HS-27A (cell line): ENCODE measurements around the gene LMAN2L.
"Not testable (repeated sequence)": the region's sequence is repeated elsewhere in the genome, so short reads cannot be mapped to it uniquely, and the experiment has no call there.

Experiments used
- DNase-seq: peaks from one replicate; pipeline ENCODE4 v3.0.0-alpha.2; 2012; ENCODE audit warnings: low read depth, missing footprints

Gene LMAN2L

DNA sequence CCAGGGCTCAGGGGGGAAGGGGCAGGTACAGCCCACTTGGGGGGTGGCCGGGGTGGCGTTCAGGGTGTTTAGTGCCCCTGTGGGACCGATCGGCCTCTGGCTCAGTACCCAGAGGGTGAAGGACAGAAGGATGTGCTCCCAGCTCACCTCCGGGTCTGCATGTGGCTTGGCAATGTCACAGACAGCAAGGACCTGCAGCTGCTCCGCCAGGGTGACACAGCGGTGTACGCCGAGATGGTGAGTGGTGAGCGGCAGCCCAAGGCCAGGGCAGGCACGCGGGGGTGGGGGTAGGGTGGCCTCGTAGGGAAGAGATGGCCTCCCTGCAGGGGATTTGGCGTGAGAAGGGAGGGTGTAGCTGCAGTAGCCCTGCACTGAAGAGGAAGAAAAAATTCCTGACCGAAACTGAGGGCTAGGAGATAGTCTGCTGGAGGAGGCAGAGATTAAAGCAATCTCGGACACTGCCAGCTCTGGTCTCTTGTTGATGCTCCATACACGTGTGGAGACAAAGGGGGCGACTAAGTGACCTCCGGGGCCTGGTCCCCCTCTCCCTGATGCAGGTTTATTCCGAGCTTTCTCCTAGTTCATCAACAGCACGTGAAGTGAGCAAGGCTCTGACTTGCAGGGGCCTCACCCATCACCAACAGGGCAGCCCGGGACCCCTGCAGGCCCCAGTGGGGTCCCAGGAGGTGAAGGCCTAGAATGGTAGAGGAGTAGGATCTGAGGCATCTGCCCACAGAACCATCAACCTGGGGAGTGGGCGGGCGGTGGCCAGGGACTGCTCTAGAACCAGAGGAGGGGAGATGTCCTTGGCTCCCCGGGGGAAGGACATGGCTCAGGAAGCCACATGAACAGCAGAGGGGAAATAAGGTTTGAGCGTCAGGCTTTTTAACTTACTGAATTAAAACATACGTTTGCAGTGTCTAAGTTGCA, 51.9 kb downstream of the LMAN2L start:
- DNase-seq, result no peak

DNA sequence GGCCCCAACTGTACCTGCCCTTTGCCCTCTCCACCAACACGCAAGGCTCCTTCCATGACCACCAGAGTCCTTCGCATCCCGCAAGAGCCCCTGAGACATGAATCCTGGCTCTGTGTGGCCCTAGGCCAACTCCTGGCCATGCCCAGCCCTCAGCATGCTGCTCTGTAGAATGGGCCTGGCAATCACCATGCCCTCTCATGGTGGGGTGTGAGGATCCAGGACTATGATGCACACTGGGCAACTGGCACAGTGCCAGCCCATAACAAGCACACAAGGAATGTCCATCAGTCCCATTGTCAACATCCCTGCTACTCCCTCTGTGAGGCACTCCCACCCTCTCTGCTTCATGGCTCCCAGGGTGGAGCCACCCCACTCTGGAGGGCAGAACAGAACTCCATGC, 52.6 kb downstream of the LMAN2L start:
- no peak for DNase-seq

DNA sequence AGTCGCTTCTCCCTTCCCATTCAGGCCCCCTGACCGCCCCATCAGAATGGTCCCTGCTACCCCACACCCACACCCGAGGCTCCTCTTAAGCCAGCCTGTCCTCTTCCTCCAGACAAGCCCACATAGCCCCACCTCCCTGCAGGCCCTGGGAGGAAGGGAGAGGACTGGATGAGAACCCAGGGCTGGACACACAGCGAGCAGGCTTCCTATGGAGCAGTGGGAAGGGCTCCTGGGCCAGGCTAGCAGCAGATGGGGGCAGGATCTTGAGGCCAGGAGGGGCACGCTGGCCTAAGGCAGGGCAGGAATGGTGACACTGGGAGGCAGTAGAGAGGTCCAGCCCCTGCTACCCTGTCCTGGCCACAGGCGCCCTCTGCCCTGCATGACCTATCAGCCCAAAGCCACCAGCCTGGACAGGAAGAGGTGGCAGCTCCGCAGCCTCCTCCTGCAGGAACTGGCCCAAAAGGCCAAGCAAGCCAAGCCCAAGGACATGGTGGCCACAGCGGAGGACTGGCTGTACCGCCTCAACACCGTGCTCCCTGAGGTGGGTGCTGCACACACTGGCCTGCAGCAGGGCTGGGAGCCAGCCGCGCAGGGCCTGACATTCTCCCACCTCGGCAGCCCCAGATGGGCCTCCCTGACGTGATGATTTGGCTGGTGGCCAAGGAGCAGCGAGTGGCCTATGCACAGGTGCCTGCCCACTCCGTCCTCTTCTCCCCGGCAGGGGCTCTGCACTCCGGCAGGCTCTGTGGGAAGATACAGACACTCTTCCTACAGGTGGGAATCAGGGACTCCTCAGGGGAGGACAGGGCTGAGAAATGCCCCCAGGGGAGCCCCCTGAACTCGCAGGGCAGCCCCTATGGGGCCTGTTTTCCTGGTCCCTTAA, 54.0 kb downstream of the LMAN2L start:
- DNase-seq, result no peak

DNA sequence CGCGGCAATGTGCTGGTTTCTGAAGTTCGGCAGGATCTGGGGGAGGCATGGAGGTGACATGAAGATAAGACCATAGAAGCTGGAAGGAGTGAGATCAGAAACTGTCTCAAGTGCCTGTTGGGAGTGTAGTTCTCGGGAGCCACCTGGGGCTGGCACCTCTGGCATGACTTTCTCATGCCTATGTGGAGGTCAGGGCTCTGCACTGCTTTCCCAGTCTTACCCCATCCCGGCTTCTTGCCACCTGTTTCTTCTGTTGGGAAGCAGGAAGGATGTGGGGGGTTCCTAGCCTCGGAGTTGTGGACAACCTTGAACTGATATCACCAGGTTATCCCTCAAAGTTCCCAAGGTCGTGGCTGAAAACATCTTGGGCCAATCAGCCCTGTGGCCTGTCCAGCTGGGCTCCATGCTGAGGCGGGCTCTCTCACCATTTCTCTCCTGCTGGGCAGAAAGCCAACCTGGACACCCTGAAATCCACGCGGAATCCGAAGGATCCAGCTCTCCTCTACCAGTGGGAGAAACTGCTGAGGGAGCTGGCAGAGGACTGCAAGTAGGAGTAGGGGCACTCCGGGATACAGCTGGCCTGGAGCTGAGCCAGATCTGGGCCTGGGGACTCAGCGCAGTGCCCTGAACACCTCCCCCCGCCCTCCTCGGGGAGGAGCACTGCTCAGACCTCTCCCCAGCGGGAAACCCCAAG, 54.8 kb downstream of the LMAN2L start:
- DNase-seq, result no peak

DNA sequence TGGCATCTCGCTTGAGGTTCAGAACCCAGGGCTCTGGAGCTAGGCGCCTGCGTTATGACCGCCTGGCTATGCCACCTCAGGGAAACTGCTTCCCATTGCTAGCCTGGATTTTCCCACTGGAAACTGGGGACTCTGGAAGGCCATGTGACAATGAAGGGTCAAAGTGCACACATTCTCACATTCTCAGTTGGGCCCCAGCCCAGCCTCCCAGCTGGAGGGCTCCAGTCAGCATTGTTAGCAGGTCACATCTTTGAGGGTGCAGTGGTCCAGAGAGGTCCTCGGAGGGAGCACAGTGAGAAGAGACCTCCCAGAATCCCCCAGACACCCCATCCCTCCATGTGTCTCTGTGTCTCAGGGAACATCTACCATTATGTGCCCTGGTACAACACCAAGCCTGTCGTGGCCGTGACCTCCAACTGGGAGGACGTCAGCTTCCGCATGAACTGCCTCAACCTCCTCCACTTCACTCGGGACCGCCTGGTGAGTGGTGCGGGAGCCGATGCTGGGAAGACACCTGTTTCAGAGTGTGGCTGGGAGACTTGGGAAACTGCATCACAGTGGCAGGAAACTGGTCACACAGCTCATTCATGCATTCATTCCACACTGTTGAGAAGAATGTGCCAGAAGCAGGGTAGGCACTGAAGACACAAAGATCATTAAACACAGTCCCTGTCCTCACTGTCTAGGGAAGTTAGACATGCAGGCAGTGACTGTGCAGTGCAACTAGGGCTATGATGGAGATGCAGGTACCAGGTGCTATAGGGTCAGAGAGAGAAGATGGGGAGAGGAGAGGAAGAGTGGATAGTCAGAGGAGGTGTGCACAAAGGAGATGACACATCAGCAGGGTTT, 55.7 kb downstream of the LMAN2L start:
- no peak for DNase-seq

DNA sequence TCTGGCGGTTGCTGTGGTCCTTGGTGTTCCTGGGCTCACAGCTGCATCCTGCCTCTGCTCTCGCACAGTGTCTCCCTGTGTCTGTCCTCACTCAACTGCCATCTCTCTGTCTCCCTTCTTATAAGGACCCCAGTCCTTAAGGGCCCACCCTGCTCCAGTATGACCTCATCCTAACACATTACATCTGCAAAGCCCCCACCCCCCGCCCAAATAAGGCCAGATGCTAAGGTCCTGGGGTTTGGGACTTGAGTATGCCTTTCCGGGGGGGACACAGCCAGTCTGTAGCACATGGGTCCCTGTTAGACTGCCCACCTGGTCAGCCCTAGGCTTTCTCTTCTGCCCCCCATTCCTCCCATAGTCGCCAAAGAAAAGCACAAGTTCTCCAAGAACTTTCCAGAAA, 56.6 kb downstream of the LMAN2L start:
- no peak for DNase-seq

DNA sequence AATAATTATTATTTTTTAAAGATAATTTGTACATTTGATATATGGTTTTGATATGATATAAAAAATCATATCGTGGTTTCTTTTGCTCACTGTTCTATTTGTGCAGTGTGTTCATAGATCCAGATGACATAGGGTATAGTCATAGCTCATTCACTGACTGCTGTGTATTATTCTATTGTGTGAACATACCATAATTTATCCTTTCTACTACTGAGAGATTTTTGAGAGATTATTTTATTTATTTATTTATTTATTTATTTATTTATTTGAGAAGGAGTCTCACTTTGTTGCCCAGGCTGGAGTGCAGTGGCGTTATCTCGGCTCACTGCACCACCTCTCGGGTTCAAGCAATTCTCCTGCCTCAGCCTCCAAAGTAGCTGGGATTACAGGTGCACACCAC, 58.3 kb downstream of the LMAN2L start:
- no peak for DNase-seq

DNA sequence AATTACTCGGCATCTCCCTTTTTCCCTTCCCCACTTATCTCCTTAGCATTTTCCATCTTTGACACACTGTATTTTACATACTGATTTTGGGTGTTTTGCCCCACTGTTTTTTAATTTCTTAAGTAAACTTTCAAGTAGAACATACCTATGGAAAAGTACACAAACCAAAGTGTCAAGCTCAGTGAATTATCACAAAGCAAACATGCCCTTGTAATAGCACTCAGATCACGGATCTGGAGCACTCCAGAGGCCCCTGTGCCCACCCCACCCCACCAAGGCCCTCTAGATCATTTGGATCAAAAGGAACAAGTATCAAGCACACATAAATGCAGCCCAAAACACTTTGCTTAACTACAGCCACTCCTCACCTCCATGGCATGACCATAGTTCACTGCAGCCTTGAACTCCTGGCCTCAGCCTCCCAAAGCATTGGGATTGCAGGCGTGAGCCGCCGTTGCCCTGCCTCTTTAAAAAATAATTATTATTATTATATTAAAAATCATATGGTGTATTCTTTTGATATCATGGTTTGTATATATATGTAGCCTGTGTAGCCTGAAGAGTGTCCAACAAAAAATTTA, 59.2 kb downstream of the LMAN2L start:
- DNase-seq, result no peak

DNA sequence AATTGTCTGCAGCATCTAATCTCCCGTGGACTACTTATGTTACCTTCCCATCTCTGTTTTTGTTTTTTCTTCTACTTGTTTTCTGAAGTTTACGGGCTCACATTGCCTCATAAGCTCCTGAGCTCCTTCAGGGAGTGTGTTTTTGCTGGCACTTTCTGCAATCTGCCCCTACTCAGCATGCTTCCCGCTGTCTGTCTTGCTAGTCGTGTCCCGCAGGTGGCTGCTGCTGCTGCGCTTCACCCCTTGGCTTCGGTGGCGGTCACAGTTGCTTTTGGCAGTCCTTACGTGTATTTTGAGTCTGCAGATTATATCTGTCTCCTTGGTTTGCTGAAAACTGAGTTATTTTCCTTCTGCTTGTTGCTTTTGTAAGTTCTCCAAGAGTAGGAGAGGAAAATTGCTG, 60.0 kb downstream of the LMAN2L start:
- no peak for DNase-seq

DNA sequence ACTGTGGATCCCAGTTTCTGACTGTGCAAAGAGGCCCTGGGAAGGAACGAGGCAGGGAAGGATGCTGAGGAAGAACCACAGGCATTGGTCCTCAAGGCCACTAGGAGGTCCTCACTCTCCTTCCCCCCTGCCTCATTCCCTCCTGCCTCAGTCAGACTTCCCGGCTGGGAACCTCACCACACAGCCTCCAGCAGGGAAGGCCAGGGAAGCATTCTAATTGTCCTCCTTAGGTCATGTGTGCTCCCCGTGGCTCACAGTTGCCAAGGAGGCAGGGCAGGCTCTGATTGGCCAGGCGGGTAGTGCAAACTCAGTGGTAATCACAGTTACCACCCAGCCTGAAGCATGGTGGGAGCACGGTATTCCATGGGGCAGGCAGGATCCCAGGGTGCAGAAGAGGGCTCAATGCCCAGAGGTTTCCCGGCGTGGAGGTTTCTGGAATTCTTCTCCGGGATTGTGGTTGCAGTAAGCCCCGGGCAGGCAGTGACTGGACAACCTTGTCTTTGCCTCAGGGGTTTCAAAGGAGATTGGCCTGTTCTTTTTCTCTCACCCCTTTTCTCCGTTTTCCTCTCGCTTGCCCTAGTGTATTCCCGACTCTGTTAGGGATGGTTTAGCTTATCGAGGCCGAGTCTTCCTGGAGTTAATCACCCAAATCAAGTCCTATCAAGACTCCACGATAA, 70.2 kb downstream of the LMAN2L start:
- no peak for DNase-seq

DNA sequence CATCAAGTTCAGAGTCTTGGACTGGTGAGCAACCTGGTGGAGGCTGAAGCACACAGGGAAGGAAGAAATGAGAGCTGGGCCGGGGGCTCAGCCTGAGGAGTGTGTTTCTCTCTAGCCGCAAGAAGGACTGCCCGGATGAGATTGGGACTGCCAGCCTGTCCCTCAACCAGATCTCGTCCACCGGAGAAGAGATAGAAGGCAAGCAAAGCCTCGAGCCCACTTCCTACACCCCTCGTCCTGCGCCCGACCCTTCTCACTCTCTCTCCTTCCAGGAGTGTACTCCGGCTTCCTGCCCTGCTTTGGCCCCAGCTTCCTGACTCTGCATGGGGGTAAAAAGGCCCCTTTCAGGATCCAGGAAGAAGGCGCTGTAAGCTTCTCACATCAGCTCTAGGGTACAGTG, 71.1 kb downstream of the LMAN2L start:
- no peak for DNase-seq

DNA sequence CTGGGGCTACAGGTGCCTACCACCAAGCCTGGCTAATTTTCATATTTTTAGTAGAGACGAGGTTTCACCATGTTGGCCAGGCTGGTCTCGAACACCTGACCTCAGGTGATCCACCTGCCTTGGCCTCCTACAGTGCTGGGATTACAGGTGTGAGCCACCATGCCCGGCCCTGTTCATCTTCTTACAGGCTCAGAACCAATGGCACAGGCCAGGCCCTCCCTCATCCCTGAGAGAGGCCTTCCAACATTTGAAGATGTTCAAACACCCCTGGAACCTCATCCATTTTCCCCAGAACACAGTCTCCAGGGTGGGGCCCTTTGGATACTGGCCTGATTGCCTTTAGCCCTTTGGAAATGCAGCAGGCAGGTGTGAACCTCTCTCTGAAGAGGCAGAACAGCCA, 74.1 kb downstream of the LMAN2L start:
- not testable (repeated sequence) for DNase-seq

DNA sequence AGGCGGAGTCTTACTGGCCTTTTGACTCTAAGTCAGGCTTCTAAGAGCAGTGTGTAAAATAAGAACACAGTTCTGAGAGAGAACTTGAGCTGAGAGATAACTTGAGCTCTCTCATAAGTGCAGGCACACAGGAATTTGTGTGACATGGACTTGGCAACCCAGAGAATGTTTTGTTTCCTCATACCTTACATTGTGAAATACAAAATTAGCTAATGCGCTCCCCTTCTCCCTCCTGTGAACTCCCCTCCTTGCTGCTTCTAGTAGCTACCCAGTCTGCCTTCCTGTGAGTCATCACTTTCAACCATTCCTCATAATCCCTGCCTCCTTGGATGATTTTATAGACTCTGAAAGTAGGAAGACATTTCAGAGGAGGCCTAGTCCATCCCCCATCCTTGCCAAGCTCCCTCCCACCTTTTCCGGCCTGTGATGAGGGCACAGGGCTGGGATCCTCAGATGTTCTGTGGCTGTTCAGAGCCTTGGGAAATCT, 74.7 kb downstream of the LMAN2L start:
- DNase-seq, result peak; percentile 87

DNA sequence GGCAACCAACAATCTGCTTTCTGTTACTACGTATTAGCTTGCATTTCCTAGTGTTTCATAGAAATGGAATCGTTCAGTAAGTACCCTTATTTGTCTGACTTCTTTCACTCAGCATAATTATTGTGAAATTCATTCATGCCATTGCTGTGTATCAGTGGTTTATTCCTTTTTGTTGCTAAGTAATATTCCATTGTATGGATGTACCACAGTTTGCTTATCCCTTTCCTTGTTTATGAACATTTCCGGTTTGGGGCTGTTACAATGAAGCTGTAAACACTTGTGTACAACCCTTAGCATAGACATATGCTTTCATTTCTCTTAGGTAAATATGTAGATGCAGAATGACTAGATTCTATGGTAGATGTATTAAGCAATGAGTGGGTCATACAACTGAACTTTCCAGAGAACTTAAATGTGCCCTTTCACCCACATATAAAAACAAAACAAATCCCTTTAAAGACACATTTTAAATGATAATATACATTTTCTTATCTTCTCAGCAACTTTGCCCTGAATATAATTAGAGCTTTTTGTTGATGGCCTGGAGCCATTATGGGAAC, 75.4 kb downstream of the LMAN2L start:
- DNase-seq, result no peak

DNA sequence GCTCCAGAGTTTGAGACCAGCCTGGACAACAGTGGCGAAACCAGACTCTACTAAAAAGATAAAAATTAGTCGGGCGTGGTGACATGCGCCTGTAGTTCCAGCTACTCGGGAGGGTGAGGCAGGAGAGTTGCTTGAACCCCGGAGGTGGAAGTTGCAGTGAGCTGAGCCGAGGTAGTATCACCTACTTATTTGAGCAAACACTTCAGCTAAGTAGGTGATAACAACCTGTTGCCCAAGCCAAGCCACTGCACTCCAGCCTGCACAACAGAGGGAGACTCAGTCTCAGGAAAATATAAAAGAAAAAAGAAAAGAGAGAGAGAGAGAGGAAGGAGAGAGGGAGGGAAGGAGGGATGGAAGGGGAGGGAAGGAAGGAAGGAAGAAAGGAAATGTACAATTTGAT, 76.0 kb downstream of the LMAN2L start:
- DNase-seq, result no peak

DNA sequence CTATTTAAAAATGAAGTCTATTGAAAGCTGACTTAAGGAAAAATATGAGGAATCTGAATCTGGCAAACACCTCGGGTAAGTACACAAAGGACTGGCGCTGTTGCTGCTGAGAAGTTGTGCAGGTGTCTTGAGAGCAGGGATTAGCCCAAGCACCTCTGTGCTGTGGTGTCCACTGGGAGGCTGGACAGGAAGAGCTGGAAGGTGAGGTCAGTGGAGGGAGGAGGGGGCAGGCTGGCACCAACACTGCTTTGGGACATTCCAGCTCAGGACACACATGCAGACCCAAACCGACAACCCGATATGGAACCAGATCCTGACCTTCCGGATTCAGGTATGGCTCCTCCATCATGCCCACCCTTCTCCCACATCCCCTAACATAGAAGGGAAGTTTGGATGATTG, 76.7 kb downstream of the LMAN2L start:
- DNase-seq, result no peak

DNA sequence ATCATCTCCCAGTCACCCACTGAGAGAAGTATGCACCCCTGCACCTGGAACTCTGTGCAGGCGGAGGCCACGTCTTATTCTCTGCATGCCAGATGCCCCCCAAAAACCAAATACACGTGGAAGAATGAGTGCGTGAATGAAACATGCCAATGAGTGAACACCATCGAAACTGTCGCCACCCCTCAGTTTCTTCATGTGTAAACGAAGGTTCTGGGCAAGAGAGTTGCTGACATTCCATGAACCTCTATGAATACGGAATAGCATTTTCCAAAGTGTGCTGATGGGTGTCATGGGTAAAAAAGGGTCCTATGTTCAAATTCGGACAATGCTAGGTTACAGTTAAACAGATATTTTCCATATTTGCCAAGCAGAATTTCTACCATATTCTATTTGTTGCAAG, 77.5 kb downstream of the LMAN2L start:
- DNase-seq, result no peak

DNA sequence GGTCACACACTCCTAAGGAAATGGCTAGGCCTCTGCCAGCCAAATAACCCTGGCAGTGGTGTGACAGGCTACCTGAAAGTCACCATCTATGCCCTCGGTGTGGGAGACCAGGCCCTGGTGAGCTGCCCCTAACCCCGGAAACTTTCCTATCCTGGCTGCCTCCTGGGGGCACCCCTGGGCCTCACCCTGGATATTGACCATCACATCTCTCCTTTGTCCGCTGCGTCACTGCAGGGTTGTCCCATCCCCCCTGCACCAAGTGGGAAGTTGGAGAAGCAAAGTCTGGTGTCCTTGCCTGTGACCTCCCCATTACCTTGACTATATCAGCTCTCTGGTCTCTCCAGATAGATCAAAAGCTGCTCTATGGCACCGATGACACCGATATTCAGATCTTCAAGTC, 78.5 kb downstream of the LMAN2L start:
- DNase-seq, result no peak

DNA sequence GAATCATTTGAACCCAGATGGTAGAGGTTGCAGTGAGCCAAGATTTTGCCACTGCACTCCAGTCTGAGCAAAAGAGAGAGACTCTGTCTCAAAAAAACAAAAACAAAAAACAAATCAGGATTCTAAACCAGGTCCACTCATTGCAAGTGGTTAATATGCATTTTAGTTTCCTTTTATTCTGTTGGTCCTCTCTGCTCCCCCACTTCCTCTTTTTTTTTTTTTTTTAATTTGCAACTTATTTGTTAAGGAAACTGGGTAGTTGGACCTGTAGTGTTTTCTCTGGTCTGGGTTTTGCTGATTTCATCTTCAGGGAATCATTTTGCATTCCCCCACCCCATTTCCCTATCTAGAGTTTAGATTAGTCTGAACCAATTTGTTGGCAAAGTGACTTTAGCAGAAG, 83.3 kb downstream of the LMAN2L start:
- DNase-seq, result no peak
